HG03460 (cell line): Measurements from ENCODE around the gene BAG5.

ENCODE experiments used
- ATAC-seq: cut with Tn5 transposase; IDR thresholded peaks from one replicate; pipeline ENCODE4 v1.9.1; 2021; ENCODE audit not compliant: unreplicated experiment

The BAG5 gene

DNA sequence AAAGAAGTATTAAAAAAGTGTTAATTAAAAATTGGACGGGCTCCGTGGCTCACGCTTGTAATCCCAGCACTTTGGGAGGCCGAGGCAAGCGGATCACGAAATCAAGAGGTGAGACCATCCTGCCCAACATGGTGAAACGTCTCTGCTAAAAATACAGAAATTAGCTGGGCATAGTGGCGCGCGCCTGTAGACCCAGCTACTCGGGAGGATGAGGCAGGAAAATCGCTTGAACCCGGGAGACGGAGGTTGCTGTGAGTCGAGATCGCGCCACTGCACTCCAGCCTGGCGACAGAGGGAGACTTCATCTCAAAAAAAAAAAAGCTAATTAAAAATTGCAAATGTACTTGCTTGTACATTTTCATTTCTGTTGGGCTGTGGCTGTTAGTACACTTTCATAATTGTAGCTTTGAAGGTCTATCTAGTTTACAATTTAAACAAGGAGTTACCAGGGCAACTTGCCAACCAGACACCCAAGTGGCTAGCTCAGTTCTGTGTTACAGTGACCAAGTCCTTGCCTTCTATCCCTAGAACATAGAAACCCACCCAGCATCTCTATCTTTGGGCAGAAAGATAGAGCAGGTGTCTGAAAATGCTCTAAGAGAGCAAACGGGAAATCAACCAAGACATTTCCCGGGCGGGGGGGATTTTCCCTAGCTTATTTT is 1.5 kb upstream of the BAG5 start:
- no peak for ATAC-seq

DNA sequence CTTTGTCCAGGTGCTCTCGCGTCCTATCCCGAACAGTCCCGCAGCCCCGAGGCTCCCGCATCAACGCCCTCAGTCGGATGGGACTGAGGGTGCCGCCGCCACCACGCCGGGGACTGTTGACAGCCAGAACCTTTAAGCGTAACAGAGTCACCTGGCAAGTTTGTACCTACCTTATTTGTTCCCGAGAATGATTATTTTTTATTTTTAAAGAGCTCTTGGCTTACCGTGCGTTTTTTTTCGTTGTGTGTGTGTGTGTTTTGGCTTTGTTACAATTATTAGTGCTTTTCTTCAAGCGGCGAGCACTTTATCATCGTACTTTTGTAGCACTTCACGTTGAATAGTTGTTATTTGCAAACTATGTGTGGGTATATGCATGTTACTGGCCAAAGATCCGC is 766 bp upstream of the BAG5 start:
- ATAC-seq: no peak

DNA sequence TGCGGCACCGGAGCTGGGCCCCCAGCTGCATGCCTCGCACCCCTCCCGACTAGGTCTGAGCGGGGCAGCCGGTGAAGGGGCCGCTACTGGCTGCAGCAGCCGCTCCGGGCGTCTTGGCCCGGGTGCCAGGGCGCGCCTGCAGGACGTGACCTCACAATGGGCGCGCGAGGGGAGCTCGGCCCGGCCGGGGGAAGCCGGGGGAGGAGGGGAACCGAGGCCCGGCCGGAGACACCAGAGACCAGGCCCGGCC is 353 bp downstream of the BAG5 start:
- ATAC-seq: peak; percentile 20

DNA sequence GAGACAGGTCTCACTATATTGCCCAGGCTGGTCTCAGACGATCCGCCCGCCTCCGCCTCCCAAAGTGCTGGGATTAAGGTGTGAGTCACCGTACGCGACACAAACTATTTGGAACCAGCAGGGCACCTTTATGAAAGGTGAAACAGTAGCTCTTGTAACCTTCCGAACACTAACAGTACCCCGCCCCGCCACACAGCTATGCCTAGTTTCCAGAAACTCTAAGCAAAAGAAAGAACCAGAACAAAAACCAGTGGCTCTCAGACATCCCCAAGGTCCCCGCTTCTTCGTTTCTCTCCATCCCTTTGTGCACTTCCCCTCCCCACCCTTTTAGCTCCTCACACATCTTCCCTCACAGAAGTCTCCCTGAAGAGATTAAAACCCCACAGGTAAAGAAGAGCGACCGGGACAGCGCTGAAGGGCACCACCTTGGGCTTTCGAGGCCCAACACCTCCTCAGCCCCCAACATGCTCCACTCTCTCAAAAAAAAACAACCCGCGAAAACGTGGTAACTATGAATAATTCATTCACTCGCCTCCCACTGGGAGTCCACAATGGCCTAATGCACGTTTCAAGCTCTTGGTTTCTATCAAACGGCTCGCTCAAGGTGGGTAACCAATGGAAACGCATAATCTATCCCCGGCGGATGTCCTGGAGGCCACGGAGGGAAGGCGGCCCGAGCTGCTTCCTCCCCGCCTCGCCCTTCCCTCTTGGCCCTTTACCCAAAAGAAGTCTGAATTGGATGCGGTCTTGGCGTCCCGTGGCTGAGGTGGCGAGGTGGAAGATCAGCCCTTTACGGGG is 877 bp downstream of the BAG5 start:
- no peak for ATAC-seq

DNA sequence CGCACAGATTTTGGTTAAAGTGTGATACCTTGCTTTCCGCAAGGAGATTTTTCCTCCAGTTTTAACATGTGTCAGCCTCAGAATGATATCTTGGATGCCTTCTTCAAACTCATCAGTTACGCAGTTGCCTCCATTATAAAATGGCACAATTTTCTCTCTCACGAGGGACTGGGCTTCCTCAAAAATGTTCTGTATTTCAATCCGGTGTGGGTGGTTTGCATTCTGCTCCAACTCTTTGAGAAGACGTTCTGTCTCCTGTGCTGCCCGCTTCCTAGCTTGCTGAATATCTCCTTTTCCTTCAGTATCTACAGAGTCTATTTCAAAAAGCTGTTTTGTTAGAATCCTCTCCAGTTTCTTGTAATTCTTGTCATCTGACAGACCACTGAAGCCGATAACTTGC is 1.8 kb downstream of the BAG5 start:
- no peak for ATAC-seq

DNA sequence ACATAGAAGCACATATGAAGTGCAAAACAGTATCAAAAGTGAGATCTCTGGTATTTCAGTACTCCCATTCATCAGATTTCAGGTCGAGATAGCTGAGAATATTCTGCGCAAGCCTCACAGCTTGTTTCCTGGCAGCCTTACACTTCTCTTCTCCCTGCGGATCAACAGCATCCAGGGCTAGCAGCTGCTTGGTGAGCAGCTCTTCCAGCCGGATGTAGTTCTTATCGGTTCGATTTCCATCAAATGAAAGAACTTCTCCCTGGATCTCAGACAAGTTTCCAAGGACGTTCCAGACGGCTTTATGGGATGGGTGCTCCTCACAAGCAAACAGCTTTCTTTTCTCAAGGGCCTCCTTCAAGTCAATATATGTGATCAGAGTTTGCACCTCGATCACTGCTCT is 2.7 kb downstream of the BAG5 start:
- no peak for ATAC-seq

DNA sequence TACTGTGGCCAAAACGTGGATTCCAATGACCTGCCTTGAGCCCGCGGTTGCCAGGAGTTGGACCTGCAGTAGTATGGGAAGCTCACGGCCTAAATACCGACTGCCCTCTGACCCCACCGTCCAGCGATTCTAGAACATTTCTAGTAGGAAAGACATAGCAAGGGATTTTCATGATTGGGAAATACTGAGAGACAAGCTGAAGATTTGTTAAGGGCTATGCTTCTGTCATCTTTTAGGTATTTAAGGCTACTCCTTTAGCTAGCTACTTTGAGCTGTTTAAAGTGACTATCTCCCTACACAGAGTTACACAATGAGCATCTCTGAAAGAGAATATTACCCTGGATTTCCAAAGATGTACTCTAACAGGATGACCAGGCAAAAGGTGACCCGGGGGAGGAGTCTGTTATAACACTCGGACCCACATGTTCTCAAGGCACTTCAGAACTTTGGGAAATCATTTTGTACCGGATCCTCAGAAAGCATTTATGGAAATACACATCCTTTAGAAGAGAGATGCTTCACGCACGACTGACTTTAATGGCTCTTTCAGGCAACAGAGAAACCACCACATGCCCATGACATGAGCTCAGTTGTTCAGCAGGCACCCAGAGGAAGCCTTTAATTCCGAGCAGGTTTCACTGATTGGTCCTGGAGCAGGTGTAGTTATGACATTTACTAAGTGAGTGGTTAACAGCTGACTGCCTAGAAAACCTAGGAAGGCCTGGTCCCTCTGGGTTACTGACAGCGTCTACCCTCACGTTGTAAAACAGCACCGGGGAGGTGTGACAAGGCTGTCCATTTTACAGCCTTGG is 4.2 kb downstream of the BAG5 start:
- no peak for ATAC-seq

DNA sequence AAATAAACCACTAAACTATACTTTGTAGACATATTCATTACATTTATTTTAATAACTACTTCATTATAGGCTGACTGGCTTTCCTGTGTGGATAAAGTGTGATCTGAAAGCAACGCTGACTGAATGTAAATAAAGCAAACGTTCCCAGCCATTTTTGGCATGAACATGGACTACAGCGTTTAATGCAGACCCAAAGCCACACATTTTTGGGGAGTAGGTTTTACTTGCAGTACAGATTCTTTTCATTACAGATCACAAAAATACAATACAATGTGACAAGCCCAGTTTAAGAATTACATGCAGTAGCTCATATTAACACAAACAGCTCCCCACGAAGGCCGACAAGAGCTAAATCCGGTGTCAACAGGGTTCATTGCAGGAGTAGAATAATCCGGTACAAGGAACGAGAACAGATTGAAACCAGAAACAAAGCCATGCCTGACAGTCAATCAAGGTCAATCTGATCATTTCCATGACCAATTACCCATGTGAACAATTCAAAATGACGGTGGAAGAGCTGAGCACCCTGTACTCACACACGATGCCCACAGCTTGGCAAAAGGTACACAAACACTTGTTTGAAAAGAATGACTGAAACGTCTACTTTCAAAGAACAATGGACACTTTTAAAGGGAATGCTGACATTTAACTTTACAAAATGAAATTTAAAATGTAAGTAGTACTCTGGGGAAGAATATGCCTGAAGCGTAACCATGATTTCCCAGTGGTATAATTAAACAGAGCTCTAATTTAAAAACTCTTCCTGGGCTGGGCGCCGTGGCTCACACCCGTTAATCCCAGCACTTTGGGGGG is 5.3 kb downstream of the BAG5 start:
- no peak for ATAC-seq

DNA sequence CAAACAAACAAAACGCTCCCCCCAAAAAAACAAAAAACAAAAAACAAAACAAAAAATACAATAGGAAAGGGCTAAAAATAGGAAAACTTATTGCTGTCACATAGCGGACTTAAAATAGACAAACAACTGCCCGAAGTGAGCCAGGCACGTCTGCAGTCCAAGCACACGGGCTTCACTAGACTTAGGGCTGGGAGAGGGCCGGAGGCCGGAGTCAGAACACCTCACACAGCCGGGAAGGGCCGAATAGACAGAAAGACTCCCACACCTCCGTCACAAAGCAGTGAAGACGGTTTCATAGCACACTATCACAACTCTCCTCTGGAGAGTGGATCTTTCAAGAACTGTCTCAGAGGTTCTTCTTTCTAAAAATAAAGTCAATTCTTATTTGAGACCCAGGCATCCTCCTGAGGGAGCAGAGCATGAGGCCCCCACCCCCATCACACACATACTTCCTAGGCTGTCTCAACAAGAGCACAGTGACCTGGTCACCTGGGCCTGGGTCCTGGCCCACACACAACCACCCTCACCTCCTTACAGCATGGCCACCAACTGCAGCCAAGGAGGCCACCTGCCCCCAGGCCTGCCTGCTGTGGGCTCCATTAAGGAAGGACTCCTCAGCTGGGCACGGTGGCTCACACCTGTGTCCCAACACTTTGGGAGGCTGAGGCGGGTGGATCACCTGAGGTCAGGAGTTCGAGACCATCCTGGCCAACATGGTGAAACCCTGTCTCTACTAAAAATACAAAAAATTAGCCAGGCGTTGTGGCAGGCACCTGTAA is 6.7 kb downstream of the BAG5 start:
- no peak for ATAC-seq

DNA sequence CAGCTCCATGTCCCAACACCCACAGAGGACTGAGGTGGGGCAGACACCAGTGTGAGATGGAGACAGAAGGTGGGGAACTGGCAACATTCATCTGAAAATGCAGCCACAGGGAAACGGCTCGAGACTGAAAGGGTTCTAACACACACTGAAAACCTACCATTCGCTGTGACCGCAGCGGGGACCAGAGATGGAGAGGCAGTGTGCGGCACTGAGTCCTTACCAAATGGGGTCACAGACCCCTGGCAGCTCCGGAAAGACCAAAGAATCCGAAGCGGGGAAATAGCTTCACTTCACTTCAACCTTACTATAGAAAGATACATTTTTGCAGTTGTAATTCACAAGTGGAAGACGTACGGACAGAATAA is 9.6 kb downstream of the BAG5 start:
- ATAC-seq: no peak

DNA sequence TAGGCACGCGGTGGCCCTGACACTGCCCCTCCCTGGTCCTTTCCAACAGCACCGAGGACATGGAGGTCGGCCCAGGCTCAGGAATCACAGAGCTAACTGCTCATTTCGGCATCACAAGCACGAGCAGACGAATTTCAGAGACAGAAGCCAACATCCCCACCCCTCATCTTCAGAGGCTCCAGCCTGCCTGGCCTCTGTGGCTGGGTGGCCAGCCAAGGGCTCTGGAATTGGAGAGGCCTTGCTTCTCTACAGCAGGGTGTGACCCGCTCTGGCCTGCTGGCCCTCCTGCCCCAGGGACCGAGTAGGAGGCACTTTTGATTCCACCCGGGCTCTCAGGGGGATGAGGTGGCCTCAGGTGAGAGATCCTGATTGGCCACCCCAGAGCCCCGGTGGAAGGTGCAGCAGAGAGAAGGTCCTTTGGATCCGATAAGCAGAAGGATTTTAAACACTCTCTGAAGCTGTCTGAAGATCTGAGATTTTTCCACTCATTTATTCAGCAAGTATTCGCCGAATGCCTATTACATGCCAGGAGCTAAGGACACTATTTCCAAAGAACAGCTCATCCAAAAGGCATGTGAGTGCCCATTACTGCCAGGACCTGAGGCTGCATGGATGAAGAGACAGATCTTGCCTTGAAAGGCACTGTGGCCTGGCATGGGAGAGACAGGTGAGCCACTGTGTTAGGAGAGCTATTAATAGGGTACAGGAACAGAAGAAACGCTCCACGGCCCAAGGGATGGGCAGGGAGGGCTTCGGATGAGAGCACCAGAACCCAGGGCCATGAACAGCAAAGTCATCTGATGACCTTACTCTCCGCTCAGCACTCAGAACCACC is 10.2 kb downstream of the BAG5 start:
- no peak for ATAC-seq

DNA sequence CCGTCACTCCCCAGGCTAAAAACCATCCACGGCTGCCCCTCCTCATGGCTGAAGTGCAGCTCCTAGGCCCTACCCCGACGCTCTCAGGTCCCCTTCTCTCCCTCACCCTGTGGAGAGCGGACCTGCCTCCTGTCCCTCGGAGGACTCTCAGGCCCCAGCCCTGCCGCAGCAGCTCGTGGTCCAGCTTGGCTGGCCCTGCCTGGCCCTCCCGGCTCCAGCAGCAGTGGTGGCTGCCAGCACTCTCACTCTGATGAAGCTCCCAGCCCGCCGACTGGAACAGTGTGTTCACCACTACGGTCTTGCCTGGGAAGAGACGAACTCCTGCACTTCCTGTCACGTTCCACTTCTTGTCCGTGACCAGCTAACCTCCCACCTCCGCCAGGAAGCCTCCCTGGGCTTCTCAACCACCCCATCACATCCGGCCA is 11.1 kb downstream of the BAG5 start:
- no peak for ATAC-seq

DNA sequence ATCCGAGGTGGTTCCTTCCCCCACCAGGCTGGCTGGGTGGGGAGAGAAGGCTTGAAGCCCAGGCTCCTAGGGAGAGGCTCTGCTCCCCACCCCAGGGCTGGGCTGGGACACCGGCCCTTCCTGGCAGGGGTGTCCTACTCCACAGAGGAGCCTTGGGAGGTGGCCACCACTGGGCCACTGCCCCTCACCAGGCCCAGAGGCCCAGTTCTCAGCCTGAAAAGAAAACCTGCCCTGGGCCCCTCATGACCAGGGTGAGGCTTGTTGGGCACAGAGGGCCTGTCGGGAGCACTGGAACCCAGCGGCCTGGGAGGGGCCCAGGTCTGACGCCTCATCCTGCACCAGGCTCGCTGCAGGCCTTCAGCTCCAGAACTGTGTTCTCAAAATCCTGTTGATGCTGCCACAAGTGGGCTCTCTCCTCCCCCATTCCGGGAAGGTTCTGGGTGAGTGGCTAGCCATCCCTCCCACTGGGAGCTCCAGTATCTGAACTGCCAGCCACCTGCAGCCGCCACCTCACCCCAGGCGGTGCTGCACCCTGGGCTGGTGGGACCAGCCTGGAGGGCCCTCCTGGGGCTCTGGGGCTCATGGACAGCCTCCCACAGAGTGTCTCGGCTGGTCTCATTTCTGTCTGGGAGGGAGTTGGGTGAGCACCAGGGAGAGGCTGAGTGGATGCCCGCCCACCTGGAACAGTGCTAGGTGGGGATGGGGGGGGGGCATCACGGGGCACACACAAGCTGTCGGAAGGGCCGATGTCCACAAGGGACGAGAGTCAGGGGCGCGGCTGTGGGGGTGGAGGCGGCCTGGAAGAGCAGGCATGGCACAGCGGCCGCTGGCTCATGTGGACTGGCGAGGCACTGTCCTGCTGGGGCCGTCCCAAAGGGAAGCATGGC is 11.8 kb downstream of the BAG5 start:
- ATAC-seq: no peak

DNA sequence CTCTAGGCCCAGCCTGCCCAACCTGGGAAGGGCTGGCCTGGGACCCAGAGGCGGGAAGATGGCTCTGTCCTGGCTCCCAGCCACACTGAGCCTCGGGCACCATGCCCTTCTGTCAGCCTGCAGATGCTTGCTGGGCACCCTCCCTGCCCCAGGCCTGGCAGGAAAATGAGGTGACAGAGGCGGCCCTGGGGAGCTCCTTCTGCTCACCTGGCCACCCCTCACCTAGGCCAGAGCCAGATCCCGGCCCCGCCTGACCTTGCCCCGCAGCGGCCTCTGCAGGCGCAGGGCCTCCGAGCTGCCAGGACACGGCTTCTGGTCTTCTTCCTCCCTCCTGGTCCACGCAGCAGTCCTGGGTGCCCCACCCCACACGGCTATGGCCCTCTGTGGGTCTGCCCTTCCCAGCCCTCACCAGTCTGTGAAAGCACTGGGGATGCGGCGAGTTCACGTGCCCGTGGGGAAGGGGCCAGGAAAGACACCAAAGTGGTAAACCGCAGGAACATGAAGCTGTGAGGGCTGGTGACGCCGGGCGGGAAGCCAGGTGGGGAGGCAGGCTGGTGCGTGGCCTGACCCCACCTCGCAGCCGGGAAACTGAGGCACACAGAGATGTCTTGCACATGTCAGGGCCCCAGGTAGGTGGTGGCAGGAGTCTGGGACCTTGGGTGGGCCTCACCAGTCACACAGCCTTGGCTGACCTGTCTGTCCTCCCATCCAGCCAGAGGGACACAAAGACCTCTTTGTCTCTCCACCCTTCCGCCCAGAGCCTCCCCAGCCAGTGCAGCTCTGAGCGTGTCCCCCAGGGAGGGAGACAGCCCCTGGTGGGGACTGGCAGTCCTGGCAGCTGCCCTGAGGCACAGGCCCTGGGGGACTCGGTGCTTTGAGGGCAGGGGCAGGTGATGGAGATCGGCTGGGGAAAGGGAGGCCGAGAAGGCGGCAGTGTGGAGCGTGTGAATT is 12.8 kb downstream of the BAG5 start:
- no peak for ATAC-seq

DNA sequence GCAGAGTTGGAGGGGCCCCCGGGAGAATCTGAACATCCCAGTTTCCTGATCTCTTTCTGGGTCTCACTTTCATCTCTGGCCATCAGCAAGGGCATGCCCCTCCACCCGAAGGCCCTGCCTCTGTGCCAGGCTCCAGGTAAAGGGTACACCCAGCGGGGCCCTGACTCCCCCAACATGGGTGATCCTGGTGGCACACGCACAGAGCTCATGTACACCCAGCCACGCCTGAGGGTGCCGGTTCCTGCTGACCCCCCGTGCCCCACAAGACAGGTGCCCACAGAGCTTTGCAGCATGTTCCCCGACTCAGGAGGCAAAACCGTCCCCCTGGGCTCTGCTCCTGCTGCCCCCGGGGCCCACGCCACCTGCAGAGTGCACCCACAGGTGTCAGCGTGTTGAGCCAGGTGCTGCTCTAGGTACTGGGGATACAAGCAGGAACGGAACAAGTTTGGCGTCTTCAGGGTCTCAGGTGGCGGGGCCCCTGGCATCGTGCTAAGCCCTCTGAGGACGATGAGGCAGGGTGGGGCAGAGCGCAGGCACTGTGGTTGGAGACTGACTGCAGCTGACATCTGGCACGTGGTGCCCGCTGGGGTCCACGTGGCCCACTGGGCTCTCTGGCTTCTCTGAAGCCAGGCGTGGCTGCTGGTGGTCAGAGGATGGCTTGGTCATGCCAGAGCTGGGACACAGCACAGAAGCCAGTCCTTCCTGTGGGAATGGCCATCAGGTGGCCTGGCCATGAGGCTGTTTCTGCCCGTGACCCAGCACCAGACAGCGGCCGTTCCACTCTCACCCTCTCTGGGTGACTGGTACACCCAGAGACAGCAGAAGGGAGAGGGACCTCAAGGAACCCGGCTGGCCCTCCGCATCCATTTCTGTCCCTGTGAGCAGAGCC is 13.8 kb downstream of the BAG5 start:
- no peak for ATAC-seq

DNA sequence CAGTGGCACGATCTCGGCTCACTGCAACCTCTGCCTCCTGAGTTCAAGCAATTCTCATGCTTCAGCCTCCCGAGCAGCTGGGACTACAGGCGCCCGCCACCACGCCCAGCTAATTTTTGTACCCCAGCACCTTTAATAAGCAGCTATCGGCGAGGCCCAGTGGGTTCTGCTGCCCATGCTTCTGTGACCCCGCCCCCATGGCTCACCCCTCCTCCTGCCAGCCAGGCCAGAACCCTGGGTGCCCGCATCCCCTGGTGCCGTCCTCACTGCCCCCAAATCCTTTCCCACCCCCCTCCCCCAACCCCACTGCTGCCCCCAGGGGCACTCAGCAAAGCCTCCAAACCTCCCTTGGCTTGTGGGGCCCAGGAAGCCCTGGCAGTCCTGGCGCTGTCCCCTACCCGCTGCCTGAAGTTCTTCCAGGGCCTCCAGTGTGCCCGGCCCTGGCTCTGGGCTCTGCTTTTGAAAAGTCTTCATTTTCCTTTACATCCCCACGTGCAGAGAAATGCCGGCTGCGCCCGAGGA is 14.5 kb downstream of the BAG5 start:
- ATAC-seq: no peak
